Right lobe of liver (tissue), 4 donors: ENCODE data around the gene PTGR2.

Experiments used
- POLR2A ChIP-seq: fragments of 450-650 bp; IDR thresholded peaks from one replicate; pipeline ENCODE4 v1.6.1; 2017; ENCODE audit warnings: antibody characterized with exemption, mild to moderate bottlenecking
- TF ChIP-seq, protein P1 (sequence below), 4 donors: fragments of 200-600 bp in 3 of 4; fragments of 450-650 bp in 1 of 4; IDR thresholded peaks; one replicate each; pipeline versions ENCODE4 v1.5.1 to v1.8.0; 2016 to 2022; ENCODE audit warnings: antibody characterized with exemption in 4 of 4, mild to moderate bottlenecking in 2 of 4
- donor health status: DM: no; HTN: no; CAD: no.
- donor health status: DM: no; HTN: no; CAD: no.
- donor health status: DM: no; HTN: yes; CAD: no.

DNA sequence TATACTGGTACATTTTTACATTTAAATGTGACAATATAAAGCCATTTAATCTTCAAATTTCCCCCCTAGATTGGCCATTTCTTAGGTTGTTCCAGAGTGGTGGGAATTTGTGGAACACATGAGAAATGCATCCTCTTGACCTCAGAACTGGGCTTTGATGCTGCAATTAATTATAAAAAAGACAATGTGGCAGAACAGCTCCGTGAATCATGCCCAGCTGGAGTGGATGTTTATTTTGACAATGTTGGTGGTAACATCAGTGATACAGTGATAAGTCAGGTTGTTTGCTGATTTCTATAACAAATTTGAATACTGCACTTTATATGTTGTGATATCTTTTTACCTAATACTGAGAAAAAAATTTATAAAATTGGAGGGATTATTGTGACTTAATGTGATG, 27.4 kb downstream of the PTGR2 start:
- no peak for TF ChIP-seq POLR2A
- TF ChIP-seq, protein P1, sequence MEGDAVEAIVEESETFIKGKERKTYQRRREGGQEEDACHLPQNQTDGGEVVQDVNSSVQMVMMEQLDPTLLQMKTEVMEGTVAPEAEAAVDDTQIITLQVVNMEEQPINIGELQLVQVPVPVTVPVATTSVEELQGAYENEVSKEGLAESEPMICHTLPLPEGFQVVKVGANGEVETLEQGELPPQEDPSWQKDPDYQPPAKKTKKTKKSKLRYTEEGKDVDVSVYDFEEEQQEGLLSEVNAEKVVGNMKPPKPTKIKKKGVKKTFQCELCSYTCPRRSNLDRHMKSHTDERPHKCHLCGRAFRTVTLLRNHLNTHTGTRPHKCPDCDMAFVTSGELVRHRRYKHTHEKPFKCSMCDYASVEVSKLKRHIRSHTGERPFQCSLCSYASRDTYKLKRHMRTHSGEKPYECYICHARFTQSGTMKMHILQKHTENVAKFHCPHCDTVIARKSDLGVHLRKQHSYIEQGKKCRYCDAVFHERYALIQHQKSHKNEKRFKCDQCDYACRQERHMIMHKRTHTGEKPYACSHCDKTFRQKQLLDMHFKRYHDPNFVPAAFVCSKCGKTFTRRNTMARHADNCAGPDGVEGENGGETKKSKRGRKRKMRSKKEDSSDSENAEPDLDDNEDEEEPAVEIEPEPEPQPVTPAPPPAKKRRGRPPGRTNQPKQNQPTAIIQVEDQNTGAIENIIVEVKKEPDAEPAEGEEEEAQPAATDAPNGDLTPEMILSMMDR (IDR thresholded peaks at IDR 0.05), result no peak
